Measurements from ENCODE around the gene LOC128125822.

Gene LOC128125822

GRCh38 chr6:63533952-63534351 is 38.3 kb upstream of the LOC128125822 start:
- Histone ChIP-seq H3K79me2 (no peaks in the 10 kb centered on the region), H3K4me2 (ENCODE audit: low read length) (no peak overlapping the region), H3K36me3 (ENCODE audit: control insufficient read depth, insufficient read depth, low read length) (no peaks in the 10 kb centered on the region), H2AFZ (no peak overlapping the region), H3K27ac (no peak overlapping the region), H3K27me3 (ENCODE audit: control insufficient read depth, insufficient read depth, low read length) (no peaks in the 10 kb centered on the region), H3K9me3 (ENCODE audit: control insufficient read depth, low read length) (no peaks in the 10 kb centered on the region), H3K4me3 (ENCODE audit: low read depth, low read length) (no peak overlapping the region), H3K9ac (no peak overlapping the region), H3K4me1 (no peaks in the 10 kb centered on the region)
- TF ChIP-seq CTCF (IDR thresholded peaks at IDR 0.05), result no peak

- Histone ChIP-seq H2AFZ (no peak overlapping the region), H3K79me2 (no peaks in the 10 kb centered on the region), H3K4me2 (ENCODE audit: low read length) (no peak overlapping the region), H3K27ac (no peak overlapping the region), H3K4me1 (no peaks in the 10 kb centered on the region), H3K4me3 (ENCODE audit: low read depth, low read length) (no peak overlapping the region), H3K9me3 (ENCODE audit: control insufficient read depth, low read length) (no peaks in the 10 kb centered on the region), H3K36me3 (ENCODE audit: control insufficient read depth, insufficient read depth, low read length) (no peaks in the 10 kb centered on the region), H3K9ac (no peak overlapping the region), H3K27me3 (ENCODE audit: control insufficient read depth, insufficient read depth, low read length) (no peaks in the 10 kb centered on the region)
- TF ChIP-seq CTCF (IDR thresholded peaks at IDR 0.05), result no peak
Observed at GRCh38 chr6:63537201-63537958, 34.9 kb upstream of the LOC128125822 start.

GRCh38 chr6:63537959-63538300 is 34.4 kb upstream of the LOC128125822 start:
- H3K36me3 ChIP-seq (ENCODE audit: control insufficient read depth, insufficient read depth, low read length), result no peaks in the 10 kb centered on the region
- H3K27me3 ChIP-seq (ENCODE audit: control insufficient read depth, insufficient read depth, low read length), result no peaks in the 10 kb centered on the region
- H3K9me3 ChIP-seq (ENCODE audit: control insufficient read depth, low read length), result no peaks in the 10 kb centered on the region
- no peaks in the 10 kb centered on the region for H3K4me1 ChIP-seq
- H3K79me2 ChIP-seq, result no peaks in the 10 kb centered on the region
- H2AFZ ChIP-seq, result no peak overlapping the region
- H3K9ac ChIP-seq, result no peak overlapping the region
- no peak overlapping the region for H3K27ac ChIP-seq
- TF ChIP-seq CTCF (IDR thresholded peaks at IDR 0.05), result no peak
- H3K4me3 ChIP-seq (ENCODE audit: low read depth, low read length), result no peak overlapping the region
- H3K4me2 ChIP-seq (ENCODE audit: low read length), result no peak overlapping the region

- Histone ChIP-seq H3K9me3 (ENCODE audit: control insufficient read depth, low read length) (no peaks in the 10 kb centered on the region), H3K9ac (no peak overlapping the region), H3K79me2 (no peaks in the 10 kb centered on the region), H2AFZ (no peak overlapping the region), H3K4me3 (ENCODE audit: low read depth, low read length) (no peak overlapping the region), H3K4me2 (ENCODE audit: low read length) (no peak overlapping the region), H3K27me3 (ENCODE audit: control insufficient read depth, insufficient read depth, low read length) (no peaks in the 10 kb centered on the region), H3K36me3 (ENCODE audit: control insufficient read depth, insufficient read depth, low read length) (no peaks in the 10 kb centered on the region), H3K27ac (no peak overlapping the region), H3K4me1 (no peaks in the 10 kb centered on the region)
- no peak for TF ChIP-seq CTCF (IDR thresholded peaks at IDR 0.05)
Observed at GRCh38 chr6:63538550-63538949, 33.7 kb upstream of the LOC128125822 start.

GRCh38 chr6:63543001-63543400 is 29.3 kb upstream of the LOC128125822 start:
- H2AFZ ChIP-seq, result no peak overlapping the region
- H3K4me3 ChIP-seq (ENCODE audit: low read depth, low read length), result no peak overlapping the region
- no peak overlapping the region for H3K9ac ChIP-seq
- H3K27me3 ChIP-seq (ENCODE audit: control insufficient read depth, insufficient read depth, low read length), result no peaks in the 10 kb centered on the region
- no peaks in the 10 kb centered on the region for H3K4me1 ChIP-seq
- H3K9me3 ChIP-seq (ENCODE audit: control insufficient read depth, low read length), result no peaks in the 10 kb centered on the region
- H3K27ac ChIP-seq, result no peak overlapping the region
- no peak overlapping the region for H3K4me2 ChIP-seq (ENCODE audit: low read length)
- H3K79me2 ChIP-seq, result no peaks in the 10 kb centered on the region
- H3K36me3 ChIP-seq (ENCODE audit: control insufficient read depth, insufficient read depth, low read length), result no peaks in the 10 kb centered on the region
- no peak for TF ChIP-seq CTCF (IDR thresholded peaks at IDR 0.05)
